ENCODE data around the gene SLC35C1. TPM values are rescaled to one million over a fixed set of nuclear protein-coding genes. Genes with fewer than 3 reads are reported as not detected.
A peak's percentile ranks its signal among the peaks of the same experiment; 100 is the strongest.

Gene SLC35C1
- total RNA-seq, 1 experiment from 2014 or later = 10.4 TPM

GRCh38 chr11:45857961-45858474 is 53.1 kb downstream of the SLC35C1 start:
- no peak overlapping the region for H3K4me3 Mint-ChIP-seq
- no peak overlapping the region for H3K27ac Mint-ChIP-seq
- H3K4me1 Mint-ChIP-seq = peaks cover 41% of the 10 kb centered on the region
- ATAC-seq = no peak
- peaks cover 14% of the 10 kb centered on the region for H3K36me3 Mint-ChIP-seq
- DNase-seq (ENCODE audit: low spot score) = no peak
- no peaks in the 10 kb centered on the region for H3K9me3 Mint-ChIP-seq
- H3K27me3 Mint-ChIP-seq (ENCODE audit: low read depth) = no peaks in the 10 kb centered on the region
- TF ChIP-seq CREB1 (CRISPR knock-in tag; IDR thresholded peaks at IDR 0.05) = no peak
- TF ChIP-seq CBFB (CRISPR knock-in tag; IDR thresholded peaks at IDR 0.05; ENCODE audit: low read depth) = no peak
- no peak for TF ChIP-seq ETV6 (CRISPR knock-in tag; IDR thresholded peaks at IDR 0.05)
- TF ChIP-seq ZNF416 (CRISPR knock-in tag; IDR thresholded peaks at IDR 0.05) = no peak
- TF ChIP-seq JUN (CRISPR knock-in tag; IDR thresholded peaks at IDR 0.05) = no peak
- TF ChIP-seq, protein P1, sequence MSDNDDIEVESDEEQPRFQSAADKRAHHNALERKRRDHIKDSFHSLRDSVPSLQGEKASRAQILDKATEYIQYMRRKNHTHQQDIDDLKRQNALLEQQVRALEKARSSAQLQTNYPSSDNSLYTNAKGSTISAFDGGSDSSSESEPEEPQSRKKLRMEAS (CRISPR knock-in tag; IDR thresholded peaks at IDR 0.05) = no peak
- no peak for TF ChIP-seq GABPB1 (CRISPR knock-in tag; IDR thresholded peaks at IDR 0.05)
- TF ChIP-seq MYBL2 (CRISPR knock-in tag; IDR thresholded peaks at IDR 0.05) = no peak
- no peak for TF ChIP-seq TEAD4 (CRISPR knock-in tag; IDR thresholded peaks at IDR 0.05)
- TF ChIP-seq, protein P2, sequence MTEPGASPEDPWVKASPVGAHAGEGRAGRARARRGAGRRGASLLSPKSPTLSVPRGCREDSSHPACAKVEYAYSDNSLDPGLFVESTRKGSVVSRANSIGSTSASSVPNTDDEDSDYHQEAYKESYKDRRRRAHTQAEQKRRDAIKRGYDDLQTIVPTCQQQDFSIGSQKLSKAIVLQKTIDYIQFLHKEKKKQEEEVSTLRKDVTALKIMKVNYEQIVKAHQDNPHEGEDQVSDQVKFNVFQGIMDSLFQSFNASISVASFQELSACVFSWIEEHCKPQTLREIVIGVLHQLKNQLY (CRISPR knock-in tag; IDR thresholded peaks at IDR 0.05) = no peak
- POLR2A ChIA-PET = interaction anchor here (2.0 kb wide), 1 partner anchor 11 kb away, joined by 9 read pairs; the partner anchor contains the start of gene CRY2
- CTCF ChIA-PET = interaction anchor here (0.7 to 3.9 kb wide), 4 partner anchors 10 to 86 kb away, joined by 3 to 11 read pairs (median 5); no protein-coding TSS in a partner anchor

DNA sequence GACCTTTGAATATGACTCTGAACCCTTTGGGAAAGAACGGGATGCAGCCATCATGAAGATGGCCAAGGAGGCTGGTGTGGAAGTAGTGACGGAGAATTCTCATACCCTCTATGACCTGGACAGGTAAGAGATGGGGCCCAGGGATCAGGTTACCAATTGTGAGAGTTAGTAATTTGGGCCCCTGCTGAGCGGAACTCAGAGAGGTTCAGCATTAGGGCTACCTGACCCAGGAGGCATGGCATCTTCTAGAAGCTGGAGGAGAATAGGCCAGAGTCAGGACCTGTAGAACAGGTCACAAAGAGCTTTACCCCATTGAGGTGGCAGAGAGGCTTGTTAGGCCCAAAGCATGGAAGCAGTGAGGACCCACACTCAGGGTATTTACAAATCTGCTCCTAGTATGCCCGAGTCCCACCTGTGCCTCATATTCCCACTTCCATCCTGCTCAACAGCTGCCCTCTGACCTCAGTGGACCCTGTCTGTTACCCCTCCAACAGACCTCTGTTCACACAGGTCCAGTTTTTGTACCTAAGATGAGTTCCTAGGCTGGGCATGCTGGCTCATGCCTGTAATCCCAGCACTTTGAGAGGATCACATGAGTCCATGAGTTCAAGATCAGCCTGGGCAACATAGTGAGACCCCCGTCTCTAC is 53.9 kb downstream of the SLC35C1 start:
- H3K4me1 Mint-ChIP-seq = peaks cover 33% of the 10 kb centered on the region
- no peaks in the 10 kb centered on the region for H3K27me3 Mint-ChIP-seq (ENCODE audit: low read depth)
- 0 out of 2 replicates have a peak overlapping the region, but pooled peaks have one; percentile 1 for H3K27ac Mint-ChIP-seq
- H3K9me3 Mint-ChIP-seq = no peaks in the 10 kb centered on the region
- ChIA-PET CTCF (interaction anchor here (0.7 to 5.3 kb wide), 5 partner anchors 11 to 107 kb away, joined by 3 to 48 read pairs (median 6); no protein-coding TSS in a partner anchor), POLR2A (interaction anchor here (0.6 to 2.0 kb wide), 2 partner anchors 12 to 125 kb away, joined by 8 to 9 read pairs; partner anchors contain the start of gene CRY2)
- ATAC-seq (peak; percentile 27; the same call in 1 of the 2 replicates), DNase-seq (ENCODE audit: low spot score) (no peak)
- H3K4me3 Mint-ChIP-seq = no peak overlapping the region
- peaks cover 16% of the 10 kb centered on the region for H3K36me3 Mint-ChIP-seq
- TF ChIP-seq CDX4 (CRISPR knock-in tag; IDR thresholded peaks at IDR 0.05; ENCODE audit: borderline replicate concordance) = no peak
- TF ChIP-seq FOXK1 (CRISPR knock-in tag; IDR thresholded peaks at IDR 0.05) = no peak
- TF ChIP-seq, protein P1 (CRISPR knock-in tag; IDR thresholded peaks at IDR 0.05) = no peak
- no peak for TF ChIP-seq GABPB1 (CRISPR knock-in tag; IDR thresholded peaks at IDR 0.05)
- TF ChIP-seq ELF4 (CRISPR knock-in tag; IDR thresholded peaks at IDR 0.05; ENCODE audit: low read depth) = no peak
- TF ChIP-seq, protein P3, sequence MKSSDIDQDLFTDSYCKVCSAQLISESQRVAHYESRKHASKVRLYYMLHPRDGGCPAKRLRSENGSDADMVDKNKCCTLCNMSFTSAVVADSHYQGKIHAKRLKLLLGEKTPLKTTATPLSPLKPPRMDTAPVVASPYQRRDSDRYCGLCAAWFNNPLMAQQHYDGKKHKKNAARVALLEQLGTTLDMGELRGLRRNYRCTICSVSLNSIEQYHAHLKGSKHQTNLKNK (CRISPR knock-in tag; IDR thresholded peaks at IDR 0.05) = no peak
- TF ChIP-seq, protein P4, sequence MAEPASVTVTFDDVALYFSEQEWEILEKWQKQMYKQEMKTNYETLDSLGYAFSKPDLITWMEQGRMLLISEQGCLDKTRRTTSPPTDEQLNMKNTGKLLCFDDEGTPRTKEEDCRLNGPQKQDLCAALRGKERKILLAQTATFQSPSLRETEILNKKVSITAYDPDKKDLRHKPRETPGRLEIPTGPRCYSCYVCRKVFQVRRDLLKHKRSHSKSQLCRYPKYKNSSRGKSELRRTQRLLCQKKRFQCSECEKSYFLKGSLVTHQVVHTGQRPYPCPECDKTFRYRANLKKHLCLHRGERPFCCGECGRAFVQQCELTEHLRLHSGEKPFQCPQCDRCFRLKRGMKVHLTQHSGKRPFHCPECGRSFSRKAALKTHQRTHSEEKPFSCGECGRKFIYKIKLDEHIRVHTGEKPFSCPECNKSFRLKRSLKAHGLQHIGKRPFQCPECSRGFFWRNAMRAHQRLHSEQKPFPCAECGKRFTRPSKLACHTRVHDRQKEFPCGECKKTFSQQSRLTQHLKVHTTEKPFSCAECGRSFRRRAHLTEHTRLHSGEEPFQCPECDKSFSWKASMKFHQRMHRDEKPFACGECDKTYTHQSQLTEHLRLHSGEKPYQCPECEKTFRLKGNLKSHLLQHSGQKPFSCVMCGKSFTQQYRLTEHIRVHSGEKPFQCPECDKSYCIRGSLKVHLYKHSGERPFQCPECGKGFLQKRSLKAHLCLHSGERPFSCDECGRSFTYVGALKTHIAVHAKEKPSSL (CRISPR knock-in tag; conservative IDR thresholded peaks at IDR 0.05) = no peak
- TF ChIP-seq ZBTB21 (CRISPR knock-in tag; IDR thresholded peaks at IDR 0.05; ENCODE audit: borderline replicate concordance) = no peak
- TF ChIP-seq ZNF416 (CRISPR knock-in tag; IDR thresholded peaks at IDR 0.05) = no peak
- no peak for TF ChIP-seq FOXP4 (CRISPR knock-in tag; IDR thresholded peaks at IDR 0.05)
- TF ChIP-seq CREB1 (CRISPR knock-in tag; IDR thresholded peaks at IDR 0.05) = no peak
- TF ChIP-seq PRRX2 (CRISPR knock-in tag; IDR thresholded peaks at IDR 0.05) = no peak
- TF ChIP-seq ZSCAN18 (CRISPR knock-in tag; IDR thresholded peaks at IDR 0.05) = no peak
- TF ChIP-seq ZNF396 (CRISPR knock-in tag; IDR thresholded peaks at IDR 0.05; ENCODE audit: borderline replicate concordance) = no peak
- no peak for TF ChIP-seq CTCF (IDR thresholded peaks at IDR 0.05)
- TF ChIP-seq, protein P5, sequence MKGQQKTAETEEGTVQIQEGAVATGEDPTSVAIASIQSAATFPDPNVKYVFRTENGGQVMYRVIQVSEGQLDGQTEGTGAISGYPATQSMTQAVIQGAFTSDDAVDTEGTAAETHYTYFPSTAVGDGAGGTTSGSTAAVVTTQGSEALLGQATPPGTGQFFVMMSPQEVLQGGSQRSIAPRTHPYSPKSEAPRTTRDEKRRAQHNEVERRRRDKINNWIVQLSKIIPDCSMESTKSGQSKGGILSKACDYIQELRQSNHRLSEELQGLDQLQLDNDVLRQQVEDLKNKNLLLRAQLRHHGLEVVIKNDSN (CRISPR knock-in tag; IDR thresholded peaks at IDR 0.05) = no peak
- TF ChIP-seq OVOL2 (CRISPR knock-in tag; IDR thresholded peaks at IDR 0.05; ENCODE audit: borderline replicate concordance) = no peak

Data from WTC11 (cell line).